ENCODE data around the gene RAB15.

The RAB15 gene

DNA sequence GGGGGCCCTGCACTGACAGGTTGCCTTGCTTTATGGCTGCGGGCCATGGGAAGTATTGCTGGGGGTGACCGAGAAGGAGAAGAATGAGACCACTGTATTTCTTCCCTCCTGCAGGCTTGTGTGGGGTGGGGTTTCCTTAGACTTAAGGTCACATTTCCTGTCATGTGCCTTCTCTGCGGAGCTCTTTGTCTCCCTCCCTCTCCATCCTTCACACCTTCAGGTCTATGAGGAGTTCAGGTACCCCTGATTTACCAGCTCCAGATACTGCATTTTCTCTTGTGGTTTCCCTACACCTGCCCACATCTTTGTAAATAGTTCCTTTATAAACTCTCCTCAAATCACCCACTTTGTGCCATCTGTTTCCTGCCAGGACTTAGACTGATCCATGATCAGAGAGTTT is 18.2 kb upstream of the RAB15 start:
- DNase-seq (ENCODE audit: low read depth, low spot score): no peak

DNA sequence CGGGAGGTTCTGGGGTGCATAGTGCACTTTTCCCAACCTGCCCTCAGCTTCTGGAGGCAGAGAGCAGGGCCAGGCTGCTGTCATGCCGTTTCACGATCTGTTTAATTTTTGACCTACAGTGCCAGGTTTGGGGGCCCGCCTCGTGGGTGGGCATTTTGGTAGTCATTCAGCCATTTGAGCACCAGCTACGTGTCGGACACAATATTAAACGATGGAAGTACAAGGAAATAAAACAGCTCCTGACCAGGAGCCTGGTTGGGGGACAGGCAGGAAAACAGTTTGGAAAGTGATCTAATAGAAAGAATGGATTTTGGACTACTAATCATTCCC is 15.3 kb upstream of the RAB15 start:
- no peak for DNase-seq (ENCODE audit: low read depth, low spot score)

DNA sequence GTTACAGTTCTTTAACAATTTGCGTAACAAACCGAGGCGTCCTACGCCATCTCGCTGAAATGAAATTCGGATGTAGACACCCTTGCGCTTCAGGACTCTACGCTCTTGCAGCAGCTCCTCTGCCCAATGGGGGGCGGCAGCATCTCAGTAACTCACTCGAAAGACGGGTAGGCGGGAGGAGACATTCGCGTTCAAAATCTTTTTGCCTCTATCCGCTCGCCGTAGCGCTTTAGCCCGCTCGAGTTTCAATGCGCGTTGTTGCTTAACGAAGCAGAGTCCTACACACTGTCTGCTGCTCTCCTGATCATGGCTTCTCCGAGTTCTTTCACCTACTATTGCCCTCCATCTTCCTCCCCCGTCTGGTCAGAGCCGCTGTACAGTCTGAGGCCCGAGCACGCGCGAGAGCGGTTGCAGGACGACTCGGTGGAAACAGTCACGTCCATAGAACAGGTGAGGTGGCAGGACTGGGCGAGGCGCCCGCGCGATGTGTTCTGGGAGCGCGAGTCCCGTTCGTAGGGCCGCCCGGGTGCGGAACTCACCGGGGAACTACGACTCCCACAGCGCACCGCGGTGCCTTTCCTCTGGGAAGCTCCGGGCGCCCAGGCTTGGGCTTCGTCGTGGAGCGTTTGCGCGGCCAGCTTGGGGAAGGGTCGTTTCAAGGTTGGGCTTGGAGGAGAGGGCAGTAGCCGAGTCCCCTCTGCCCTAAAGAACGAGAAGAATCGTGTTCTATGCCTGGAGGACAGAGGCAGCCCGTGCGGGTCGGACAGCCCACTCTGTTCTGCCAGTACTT is 14.7 kb upstream of the RAB15 start, which contains the start of gene FNTB:
Gene FNTB, plus strand, starts transcription at position 248 of the 790 bp plus-strand sequence. Its CDS starts 59 bp downstream, at position 307.
- peak; percentile 92 for DNase-seq (ENCODE audit: low read depth, low spot score)

DNA sequence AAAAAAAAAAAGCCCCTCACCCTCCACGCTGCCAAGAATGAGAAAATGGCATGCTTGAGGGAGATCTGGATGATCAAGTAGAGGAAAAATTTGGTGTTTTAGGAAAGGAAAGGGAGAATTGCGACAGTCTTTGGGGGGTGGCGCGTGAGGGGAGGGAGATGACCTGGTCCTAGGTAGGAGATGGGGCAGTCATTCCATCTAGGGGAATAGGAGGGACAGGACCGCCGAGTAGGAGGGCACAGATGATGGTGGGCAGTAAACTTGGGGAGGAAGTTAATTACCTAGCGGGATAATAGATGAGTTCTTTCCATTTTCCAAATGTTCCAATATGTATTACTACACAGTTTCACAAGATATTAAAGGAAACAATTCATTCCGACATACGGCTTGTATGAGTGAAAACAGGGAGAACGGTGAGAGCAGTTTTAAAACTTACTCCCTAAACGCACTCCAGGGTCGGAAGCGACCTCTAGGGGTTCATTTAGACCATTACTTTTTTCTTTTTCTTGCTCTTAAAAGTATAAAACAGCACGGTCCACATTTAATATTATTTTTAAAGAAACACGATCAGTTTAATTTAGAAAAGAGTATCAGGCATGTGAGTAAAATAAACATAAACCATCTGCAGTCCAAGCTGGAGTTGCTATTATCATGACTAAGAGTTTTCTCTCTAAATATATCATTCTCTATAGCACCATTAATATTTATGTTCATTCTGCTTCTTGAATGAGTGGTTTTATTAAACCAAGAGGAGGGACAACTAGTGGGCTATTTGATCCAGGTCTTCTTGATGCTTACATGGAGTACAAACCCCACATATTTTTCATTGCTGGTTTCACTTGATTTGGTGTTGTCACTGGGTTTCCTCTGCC is 11.5 kb upstream of the RAB15 start:
- no peak for DNase-seq (ENCODE audit: low read depth, low spot score)

DNA sequence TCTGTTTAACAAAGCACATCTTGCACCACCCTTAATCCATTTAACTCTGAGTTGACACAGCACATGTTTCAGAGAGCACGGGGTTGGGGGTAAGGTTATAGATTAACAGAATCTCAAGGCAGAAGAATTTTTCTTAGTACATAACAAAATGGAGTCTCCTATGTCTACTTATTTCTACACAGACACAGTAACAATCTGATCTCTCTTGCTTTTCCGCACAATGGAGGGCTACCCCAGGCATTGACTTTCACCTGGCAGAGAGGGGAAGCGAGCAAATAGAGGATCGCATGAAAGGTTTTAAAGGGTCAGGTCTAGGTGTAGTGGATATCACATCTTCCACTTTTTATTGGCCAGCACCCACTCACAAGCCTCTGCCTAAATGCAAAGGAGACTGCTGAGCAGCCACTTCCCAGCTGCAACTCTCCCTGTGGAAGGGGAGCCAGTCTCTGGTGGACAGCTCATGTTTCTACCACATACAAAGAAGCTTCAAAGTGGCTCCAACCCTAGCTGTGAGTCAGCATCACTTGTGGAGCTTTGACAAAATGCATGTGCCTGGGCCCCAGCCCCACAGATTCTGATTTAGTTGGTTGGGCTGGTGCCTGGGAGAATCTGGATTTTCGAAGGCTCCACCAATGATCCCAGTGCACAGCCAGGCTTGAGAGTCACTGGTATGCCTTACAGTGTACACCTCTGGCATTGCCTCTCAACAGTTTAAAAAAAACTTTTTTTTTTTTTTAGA is 7.4 kb upstream of the RAB15 start:
- DNase-seq (ENCODE audit: low read depth, low spot score): no peak

DNA sequence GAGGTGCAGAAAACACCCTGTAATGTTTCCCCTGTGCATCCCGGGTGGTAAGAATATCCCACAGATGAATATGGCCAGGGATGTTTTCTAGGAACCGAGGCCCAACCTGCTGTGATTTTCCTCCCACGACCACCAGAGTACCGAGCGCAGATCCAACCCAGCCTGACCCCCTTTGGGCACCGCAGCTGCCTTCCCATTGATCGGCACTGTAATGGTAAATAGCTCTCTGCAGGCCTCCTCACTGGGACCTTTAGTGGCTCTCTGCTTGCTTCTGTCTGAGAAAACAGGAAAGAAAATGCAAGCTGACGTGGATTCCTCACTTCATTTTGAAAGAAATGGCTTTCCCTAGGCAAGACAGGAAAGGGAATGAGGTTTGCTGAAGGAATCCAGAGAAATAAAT is 2.4 kb upstream of the RAB15 start:
- no peak for DNase-seq (ENCODE audit: low read depth, low spot score)

DNA sequence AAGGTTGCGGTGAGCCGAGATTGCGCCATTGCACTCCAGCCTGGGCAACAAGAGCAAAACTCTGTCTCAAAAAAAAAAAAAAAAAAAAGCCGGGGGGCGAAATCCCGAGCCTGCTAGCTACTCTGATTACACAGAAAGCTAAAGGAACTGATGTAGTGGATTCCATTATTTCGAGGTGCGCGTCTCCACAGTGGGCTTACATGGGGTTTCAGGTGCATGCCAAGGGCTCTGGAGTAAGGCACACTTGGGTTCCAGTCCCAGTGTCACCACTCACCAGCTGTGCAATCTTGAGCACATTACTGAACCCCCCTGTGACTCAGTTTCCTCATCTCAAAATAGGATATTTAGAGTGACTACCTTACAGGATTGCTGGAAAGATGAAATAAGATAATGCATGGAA is 1.7 kb upstream of the RAB15 start:
- DNase-seq (ENCODE audit: low read depth, low spot score): no peak

DNA sequence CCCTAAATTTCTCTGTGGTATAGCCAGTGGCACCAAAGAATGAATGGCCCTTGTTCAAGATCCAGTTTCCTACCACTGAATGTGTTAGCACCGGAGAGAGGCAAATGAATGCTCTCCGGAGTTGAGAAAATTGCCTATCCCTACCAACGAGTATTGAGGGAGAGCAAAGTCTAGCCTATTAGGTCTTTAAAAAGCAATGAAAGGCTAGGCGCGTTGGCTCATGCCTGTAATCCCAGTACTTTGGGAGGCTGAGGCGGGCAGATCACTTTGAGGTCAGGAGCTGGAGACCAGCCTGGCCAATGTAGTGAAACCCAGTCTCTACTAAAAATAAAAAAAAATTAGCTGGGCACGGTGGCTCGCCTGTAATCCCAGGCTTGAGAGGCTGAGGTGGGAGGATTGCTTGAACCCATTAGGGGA is 898 bp upstream of the RAB15 start:
- DNase-seq (ENCODE audit: low read depth, low spot score): no peak

DNA sequence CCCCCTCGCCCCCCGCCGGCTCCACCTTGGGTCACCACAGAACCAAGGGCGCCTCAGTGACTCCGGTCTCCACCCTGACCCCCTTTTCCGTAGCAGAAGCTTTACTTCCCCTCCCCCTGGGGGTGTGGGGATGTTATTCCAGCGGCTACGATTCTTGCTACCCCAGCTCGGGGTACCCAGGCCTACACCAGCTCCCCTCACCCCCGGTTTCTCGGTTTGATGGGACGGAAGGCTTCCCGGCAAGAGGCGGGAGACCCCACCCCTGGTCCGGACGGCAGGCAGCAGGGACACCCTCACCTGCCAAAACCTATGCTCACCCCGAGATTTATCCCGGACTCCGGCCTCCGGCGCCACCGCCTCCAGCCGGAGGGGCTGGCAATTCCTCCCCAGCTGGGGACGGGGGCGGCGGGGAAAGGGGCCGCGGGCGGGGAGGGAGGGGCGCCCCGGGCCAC is 619 bp downstream of the RAB15 start:
- DNase-seq (ENCODE audit: low read depth, low spot score): no peak

DNA sequence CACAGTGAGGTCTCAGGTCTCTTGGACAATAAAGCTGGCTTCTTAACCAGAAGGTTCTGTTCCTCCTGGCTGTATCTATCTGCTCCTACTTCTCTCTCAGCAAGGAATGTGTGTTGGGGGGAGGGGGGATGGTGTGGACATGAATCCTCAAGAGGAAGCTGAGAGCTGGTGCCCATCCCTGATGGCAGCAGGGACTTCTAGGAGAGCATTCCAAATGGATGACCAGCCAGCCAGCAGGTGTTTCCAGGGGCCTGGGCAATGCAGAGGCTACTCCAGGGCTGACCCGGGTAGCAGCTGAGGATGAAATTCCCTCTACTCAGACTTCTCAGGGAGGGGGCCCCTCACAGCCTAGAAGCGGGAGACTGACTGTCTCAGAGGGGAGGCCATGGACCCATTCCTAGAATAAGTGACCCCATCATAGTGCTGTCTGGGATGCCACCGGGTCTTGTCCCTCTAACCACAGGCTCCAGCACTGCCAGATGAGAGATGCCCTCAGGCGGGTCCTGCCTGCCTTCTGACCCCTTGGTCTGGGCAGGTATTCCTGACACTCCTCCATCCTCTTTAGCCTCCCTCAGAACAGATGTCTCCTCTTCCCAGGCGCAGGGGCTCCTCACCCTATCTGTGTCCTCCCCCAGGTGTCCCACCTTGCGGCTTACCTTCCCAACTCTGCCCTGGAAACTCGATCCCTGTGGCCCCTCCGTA is 1.2 kb downstream of the RAB15 start:
- no peak for DNase-seq (ENCODE audit: low read depth, low spot score)

DNA sequence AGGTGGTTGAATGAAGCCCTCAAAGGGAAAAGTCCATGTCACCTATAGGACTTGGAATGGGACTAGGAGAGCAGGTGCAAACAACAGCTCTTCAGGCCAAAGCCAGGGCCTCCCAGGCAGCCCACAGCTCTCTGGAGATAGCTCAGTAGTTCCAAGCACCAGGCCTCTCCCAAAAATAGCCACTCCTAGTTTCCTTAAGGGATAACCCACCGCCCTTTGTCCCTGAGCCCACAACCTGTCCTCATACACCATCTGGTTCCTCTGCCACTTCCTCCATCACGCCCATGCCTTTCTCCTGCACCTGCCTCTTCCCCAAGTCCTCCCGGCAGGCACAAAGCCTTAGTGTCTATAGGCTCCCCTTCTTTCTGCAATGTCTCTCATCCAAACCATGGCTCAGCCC is 2.1 kb downstream of the RAB15 start:
- DNase-seq (ENCODE audit: low read depth, low spot score): no peak

DNA sequence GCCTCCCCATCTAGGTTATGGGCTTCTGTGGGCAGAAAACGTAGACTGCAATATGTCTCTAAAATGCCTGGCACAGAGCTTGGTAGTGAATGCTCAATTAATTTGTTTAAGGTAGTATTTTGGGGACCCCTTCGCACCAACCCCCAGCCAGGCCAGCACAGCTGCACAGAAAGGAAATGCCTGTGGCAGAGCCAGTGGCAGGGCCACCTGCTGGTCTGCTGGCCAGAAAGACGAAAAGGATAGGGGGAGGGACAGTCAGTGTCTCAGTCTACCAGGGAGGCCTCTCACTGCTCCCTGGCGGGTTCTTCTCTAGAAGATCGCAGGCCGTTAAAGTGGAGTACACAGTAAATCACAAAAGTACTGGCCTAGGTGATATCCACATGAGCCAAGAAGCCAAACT is 3.5 kb downstream of the RAB15 start:
- DNase-seq (ENCODE audit: low read depth, low spot score): no peak

DNA sequence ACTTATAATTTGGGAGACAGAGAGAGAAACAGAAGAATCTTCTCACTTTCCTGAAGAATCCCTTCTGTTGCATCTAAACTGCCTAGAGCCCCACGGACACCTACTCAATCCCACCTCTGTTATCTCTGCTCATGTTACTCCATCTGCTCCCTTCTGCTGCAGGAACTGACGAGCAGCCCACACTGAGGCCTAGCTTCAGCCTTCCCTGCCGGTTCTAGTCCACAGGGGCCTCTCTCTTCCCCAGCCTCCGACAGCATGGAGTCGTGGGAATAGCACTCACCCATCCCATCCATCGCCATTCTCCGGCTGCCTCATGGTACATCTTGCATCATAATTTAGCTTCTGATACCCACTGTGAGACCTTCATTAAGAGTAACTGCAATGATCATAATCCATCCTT is 4.0 kb downstream of the RAB15 start:
- DNase-seq (ENCODE audit: low read depth, low spot score): no peak

DNA sequence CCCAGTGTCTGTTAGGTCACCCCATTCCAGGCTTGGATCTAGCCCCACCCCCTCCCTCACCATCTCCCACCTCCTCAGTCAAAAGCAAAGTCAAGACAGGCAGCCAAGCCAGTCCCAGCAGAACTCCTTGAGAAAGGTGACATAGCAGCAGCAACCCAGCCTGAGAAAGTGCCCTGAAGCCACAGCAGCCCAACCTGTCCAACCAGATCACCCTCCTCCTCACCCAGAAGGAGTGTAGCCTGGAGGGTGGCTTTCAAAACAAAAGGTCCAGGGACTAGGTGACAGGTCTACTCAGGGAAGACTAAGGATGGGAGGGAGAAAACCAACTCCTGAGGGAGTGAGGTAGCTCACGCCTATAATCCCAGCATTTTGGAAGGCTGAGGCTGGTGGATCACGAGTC is 5.2 kb downstream of the RAB15 start:
- no peak for DNase-seq (ENCODE audit: low read depth, low spot score)

DNA sequence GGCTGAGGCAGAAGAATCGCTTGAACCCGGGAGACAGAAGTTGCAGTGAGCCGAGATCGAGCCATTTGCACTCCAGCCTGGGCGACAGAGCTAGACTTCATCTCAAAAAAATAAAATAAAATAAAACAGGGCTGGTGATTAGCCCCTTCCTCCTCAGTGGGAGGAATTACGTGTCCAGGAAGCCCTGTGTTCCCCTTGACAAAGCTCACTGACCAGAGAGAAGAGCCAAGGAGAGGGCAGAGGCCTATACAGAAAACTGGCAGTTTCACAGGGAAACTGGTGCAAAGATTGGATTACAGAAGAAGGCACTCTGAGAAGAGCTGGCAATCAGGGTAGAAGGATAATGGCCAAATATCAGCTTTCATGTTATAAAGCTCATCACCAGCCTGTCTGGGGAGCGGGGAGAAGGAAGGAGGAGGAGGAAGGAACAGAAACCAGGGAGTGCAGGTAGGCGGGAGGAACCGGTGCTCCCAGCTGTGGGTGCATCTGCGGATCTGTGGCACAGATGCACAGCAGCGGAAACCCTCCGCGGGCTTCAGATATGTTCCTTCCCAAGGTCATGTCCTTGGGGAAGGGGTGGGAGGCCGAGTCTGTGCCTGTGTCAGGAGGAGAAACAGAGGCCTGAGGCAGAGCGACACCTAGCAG is 6.7 kb downstream of the RAB15 start:
- no peak for DNase-seq (ENCODE audit: low read depth, low spot score)

DNA sequence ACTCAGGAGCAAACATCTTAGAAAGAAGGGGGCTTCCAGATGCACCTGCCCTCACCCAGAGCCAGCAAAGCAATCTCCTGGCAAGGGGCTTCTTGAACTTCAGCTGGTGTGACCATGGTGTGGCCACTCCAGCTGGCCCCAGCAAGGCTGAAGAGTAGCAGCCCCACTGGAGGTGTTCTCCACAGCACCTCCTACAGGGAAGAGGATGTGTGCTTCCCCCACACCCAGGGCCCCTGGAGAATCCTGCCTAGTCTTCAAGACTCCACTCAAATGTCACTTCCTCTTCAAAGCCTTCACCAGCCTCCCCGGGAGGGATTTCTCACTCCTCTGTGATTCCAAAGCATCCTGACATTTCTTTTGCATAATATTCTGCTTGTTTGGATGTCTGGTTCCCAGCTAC is 8.5 kb downstream of the RAB15 start:
- DNase-seq (ENCODE audit: low read depth, low spot score): no peak

DNA sequence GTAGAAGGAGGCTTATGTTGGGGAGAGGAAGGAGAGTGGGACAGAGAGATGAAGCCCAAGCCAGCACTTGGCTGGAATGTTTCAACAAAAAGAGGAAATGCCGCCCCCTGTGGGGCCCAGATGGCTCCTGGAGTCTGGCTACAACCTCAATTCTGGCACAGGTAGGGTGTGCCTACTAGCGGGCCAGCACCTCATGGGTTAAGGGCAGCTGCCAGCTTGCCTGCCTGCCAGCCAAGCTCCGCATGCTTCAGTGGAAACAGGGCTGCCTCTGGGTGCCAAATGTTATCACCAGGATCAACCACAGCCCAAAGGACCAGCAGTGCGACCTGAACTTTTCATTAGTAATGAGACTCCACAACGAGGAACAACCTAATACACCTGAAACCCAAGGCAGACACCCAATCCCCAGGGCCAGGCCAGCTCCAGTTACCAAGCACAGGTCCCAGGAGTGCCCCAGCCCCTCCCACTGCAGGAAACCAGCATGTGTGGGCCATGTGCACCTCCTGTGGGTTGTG is 11.3 kb downstream of the RAB15 start:
- no peak for DNase-seq (ENCODE audit: low read depth, low spot score)

DNA sequence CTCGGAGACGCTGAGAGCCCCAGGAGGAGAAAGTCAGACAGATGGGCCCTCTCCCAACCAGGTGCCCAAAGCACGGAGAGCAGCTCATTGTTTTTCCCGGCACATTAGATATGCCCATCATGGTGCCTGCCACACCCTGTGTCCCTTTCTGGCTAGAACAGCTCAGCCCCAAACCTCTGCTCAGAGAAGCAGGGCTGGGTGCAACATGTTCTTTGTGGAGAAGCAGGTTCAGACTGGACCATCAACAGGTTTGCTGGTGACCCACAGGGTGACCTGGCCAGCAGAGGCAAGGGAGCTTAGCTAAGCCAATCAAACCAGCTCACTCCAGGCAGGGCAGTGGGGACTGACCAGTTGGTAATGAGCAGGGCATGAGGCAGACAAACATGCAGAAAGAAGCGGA is 13.4 kb downstream of the RAB15 start:
- DNase-seq (ENCODE audit: low read depth, low spot score): no peak

DNA sequence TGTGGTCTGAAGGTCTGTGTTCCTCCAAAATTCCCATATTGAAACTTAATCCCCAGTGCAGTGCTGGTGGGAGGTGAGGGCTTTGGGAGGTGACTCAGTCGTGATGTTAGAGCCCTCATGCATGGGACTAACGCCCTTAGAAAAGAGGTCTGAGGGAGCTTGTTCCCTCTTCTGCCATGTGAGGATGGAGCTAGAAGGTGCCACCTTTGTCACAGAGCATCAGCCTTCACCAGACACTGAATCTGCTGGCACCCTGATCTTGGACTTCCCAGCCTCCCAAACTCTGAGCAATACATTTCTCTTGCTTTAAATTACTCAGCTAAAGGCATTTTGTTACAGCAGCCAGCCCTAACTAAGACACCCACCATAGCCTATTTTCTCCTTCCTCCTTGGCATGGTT is 13.9 kb downstream of the RAB15 start:
- no peak for DNase-seq (ENCODE audit: low read depth, low spot score)

DNA sequence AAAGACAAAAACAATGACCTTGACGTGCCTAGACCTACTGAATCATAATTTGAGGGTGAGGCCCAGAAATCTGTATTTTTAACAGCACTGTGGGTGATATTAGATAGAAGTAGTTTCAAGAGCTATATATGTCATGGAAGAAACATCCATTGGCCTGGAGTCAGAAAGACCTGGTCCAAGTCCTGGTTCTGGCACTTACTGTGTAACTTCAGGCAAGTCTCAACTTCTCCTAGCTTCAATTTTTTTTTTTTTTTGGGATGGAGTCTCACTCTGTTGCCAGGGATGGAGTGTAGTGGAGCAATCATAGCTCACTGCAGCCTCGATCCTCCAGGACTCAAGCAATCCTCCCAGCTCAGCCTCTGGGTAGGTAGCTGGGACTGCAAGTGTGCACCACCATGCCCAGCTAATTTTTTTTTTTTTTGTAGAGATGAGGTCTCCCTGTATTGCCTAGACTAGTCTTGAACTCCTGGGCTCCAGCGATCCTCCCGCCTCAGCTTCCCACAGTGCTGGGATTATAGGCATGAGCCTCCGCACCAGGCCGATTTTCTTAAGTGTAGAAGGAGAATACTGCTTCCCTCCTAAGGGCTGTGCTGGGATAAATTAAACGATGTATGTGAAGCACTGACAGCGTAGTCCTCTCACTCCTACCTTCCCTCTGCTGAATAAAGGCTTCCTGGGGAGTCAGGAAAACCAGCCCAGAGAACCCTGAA is 15.3 kb downstream of the RAB15 start:
- DNase-seq (ENCODE audit: low read depth, low spot score): no peak

Data from brain pericyte (primary cell).